Endodermal cell (in vitro differentiated cells): Measurements from ENCODE around the gene CFAP61. TPM values are rescaled to one million over a fixed set of nuclear protein-coding genes. Genes with fewer than 3 reads are reported as not detected.
A peak's percentile ranks its signal among the peaks of the same experiment; 100 is the strongest.

Experiments
- DNase-seq: peaks from one replicate; pipeline ENCODE4 v3.0.0-alpha.2; 2017
- H3K27ac ChIP-seq: 2 replicates; pipeline ENCODE4 v1.5.1; 2013; ENCODE audit warnings: mild to moderate bottlenecking, low read depth, low read length, moderate library complexity
- H3K27me3 ChIP-seq: 2 replicates; pipeline ENCODE4 v1.6.1; 2013; ENCODE audit warnings: mild to moderate bottlenecking, low read length, moderate library complexity; ENCODE audit not compliant: insufficient read depth, control insufficient read depth, poor library complexity, severe bottlenecking
- H3K36me3 ChIP-seq: 2 replicates; pipeline ENCODE4 v1.7.0; 2013; ENCODE audit warnings: mild to moderate bottlenecking, low read length, moderate library complexity; ENCODE audit not compliant: control insufficient read depth, insufficient read depth
- H3K4me1 ChIP-seq: one replicate; pipeline ENCODE4 v1.7.0; 2013; ENCODE audit warnings: low read length; ENCODE audit not compliant: control insufficient read depth, insufficient read depth
- H3K4me3 ChIP-seq: 2 replicates; pipeline ENCODE4 v1.5.1; 2013; ENCODE audit warnings: mild to moderate bottlenecking, low read length, moderate library complexity
- H3K9ac ChIP-seq: 2 replicates; pipeline ENCODE4 v1.6.1; 2013; ENCODE audit warnings: mild to moderate bottlenecking, low read length, moderate library complexity; ENCODE audit not compliant: poor library complexity, severe bottlenecking; ENCODE audit errors: extremely low read depth
- H3K9me3 ChIP-seq: 2 replicates; pipeline ENCODE4 v1.6.1; 2013; ENCODE audit warnings: mild to moderate bottlenecking, low read length, moderate library complexity; ENCODE audit not compliant: control insufficient read depth
- H3K27ac Mint-ChIP-seq: 2 replicates; pipeline ENCODE4 v1.8.0; 2020; ENCODE audit warnings: mixed read lengths
- H3K27me3 Mint-ChIP-seq: 2 replicates; pipeline ENCODE4 v1.8.0; 2021; ENCODE audit warnings: mild to moderate bottlenecking, mixed read lengths; ENCODE audit not compliant: insufficient read depth
- H3K36me3 Mint-ChIP-seq: 2 replicates; pipeline ENCODE4 v1.8.0; 2020; ENCODE audit warnings: low read depth, mixed read lengths
- H3K4me1 Mint-ChIP-seq: 2 replicates; pipeline ENCODE4 v1.8.0; 2020; ENCODE audit warnings: mixed read lengths
- H3K4me3 Mint-ChIP-seq: 2 replicates; pipeline ENCODE4 v1.8.0; 2020; ENCODE audit warnings: mild to moderate bottlenecking, moderate library complexity, mixed read lengths
- H3K9me3 Mint-ChIP-seq: 2 replicates; pipeline ENCODE4 v1.8.0; 2020; ENCODE audit warnings: mild to moderate bottlenecking, mixed read lengths
- WGBS, 2 experiments: methylation state at CpG; one replicate each; pipeline versions ENCODE4 v1.1.5 to v1.1.7; 2013; ENCODE audit warnings: missing lambda C conversion rate in 2 of 2, mixed read lengths in 1 of 2; ENCODE audit not compliant: insufficient coverage in 1 of 2, insufficient read length in 1 of 2; 5-methylcytosine and 5-hydroxymethylcytosine counted together
- total RNA-seq, 2 donors: library from RNA; stranded (reverse); fragmentation: NEBNext Ultra II Directional in 1 of 2; extraction: Animal tissue kit (Norgen Biotek cat#: 25700) in 1 of 2; gene quantifications; 2 replicates in 1 of 2; 3 replicates in 1 of 2; pipeline ENCODE4 v1.2.1, GENCODE V29; 2021
- TF ChIP-seq, protein P1 (sequence below): fragments of 200-600 bp; sonication (generic); conservative IDR thresholded peaks from 2 replicates; pipeline ENCODE4 v1.5.0; 2021; ENCODE audit warnings: antibody characterized with exemption, mild to moderate bottlenecking

CFAP61 gene
- total RNA-seq, 2 donors from 2014 or later: 0.64 to 0.73 TPM

DNA sequence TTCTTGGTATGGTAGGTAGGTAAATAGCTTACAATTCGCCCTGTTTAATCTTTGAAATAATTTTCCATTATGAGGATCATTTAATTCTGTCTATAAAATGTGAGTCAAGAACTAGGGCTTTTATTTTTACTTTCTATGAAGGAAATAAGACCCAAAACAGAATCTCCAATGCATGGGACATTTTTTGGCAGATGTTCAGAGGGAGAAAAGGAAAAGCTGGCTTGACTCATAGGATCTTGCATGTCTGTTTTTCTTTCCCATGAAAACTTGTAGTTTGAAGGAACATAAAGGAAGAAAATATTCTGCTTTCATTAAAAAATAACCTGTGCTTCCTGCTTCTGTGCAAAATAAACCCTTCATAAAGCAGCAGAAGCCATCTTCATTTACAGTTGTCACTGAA lies 172.5 kb downstream of the CFAP61 start:
- no peak overlapping the region for H3K27ac Mint-ChIP-seq
- DNase-seq: no peak
- H3K27me3 Mint-ChIP-seq: no peaks in the 10 kb centered on the region
- Histone ChIP-seq H3K27me3 (no peaks in the 10 kb centered on the region), H3K9ac (no peak overlapping the region), H3K9me3 (peaks cover 25% of the 10 kb centered on the region), H3K36me3 (no peaks in the 10 kb centered on the region), H3K27ac (peak overlapping the region; percentile 47), H3K4me3 (no peak overlapping the region), H3K4me1 (peaks cover 4% of the 10 kb centered on the region)
- H3K4me1 Mint-ChIP-seq: peaks cover 13% of the 10 kb centered on the region
- H3K36me3 Mint-ChIP-seq: no peaks in the 10 kb centered on the region
- no peak overlapping the region for H3K4me3 Mint-ChIP-seq
- no CpG with 5 or more reads among the region's 1 CpG for WGBS, 2 experiments
- peaks cover 20% of the 10 kb centered on the region for H3K9me3 Mint-ChIP-seq
- TF ChIP-seq, protein P1, sequence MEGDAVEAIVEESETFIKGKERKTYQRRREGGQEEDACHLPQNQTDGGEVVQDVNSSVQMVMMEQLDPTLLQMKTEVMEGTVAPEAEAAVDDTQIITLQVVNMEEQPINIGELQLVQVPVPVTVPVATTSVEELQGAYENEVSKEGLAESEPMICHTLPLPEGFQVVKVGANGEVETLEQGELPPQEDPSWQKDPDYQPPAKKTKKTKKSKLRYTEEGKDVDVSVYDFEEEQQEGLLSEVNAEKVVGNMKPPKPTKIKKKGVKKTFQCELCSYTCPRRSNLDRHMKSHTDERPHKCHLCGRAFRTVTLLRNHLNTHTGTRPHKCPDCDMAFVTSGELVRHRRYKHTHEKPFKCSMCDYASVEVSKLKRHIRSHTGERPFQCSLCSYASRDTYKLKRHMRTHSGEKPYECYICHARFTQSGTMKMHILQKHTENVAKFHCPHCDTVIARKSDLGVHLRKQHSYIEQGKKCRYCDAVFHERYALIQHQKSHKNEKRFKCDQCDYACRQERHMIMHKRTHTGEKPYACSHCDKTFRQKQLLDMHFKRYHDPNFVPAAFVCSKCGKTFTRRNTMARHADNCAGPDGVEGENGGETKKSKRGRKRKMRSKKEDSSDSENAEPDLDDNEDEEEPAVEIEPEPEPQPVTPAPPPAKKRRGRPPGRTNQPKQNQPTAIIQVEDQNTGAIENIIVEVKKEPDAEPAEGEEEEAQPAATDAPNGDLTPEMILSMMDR: no peak

DNA sequence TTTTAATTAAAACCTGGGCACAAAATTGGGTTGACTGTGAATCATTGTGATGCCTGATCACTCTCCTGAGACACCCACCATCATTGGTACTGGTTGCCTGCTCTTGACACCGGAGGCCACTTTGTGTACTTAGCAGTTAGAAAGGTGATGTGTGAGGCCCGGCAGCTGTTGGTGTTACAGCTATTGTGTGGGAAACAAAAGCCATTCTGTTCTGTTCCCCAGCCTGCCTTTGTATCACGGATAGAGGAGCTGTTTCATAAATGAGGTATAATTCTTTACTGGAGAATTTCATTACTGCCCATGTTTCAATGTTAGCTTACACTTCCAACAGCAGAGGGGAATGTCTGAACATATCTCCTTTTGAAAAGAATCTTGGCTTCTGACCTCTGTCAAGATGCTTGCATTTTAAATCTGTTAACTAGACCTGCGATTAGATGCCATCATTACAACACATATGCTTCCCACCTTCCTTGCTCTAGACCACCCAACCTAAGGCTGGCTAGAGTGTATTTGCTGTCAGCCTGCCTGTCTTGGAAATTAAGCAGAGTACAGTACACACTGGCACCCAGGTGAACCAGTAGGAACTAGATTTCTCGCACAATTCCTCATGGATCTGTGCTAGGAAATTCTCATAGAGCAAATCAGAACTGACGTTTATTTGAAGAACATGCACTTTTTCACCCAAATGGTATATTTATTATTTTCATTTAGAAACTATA lies 173.2 kb downstream of the CFAP61 start:
- H3K27ac ChIP-seq: peak overlapping the region; percentile 73
- WGBS, 2 experiments: 63 to 66% methylated on average over 4 to 6 of the region's 6 CpGs
- peak overlapping the region; percentile 42 for H3K27ac Mint-ChIP-seq
- H3K4me1 ChIP-seq: peaks cover 4% of the 10 kb centered on the region
- H3K36me3 ChIP-seq: no peaks in the 10 kb centered on the region
- no peak overlapping the region for H3K4me3 Mint-ChIP-seq
- peaks cover 25% of the 10 kb centered on the region for H3K9me3 ChIP-seq
- no peaks in the 10 kb centered on the region for H3K36me3 Mint-ChIP-seq
- H3K9ac ChIP-seq: no peak overlapping the region
- no peaks in the 10 kb centered on the region for H3K27me3 Mint-ChIP-seq
- no peak overlapping the region for H3K4me3 ChIP-seq
- no peaks in the 10 kb centered on the region for H3K27me3 ChIP-seq
- DNase-seq: peak; percentile 57
- peaks cover 13% of the 10 kb centered on the region for H3K4me1 Mint-ChIP-seq
- H3K9me3 Mint-ChIP-seq: peaks cover 20% of the 10 kb centered on the region
- TF ChIP-seq, protein P1: no peak

DNA sequence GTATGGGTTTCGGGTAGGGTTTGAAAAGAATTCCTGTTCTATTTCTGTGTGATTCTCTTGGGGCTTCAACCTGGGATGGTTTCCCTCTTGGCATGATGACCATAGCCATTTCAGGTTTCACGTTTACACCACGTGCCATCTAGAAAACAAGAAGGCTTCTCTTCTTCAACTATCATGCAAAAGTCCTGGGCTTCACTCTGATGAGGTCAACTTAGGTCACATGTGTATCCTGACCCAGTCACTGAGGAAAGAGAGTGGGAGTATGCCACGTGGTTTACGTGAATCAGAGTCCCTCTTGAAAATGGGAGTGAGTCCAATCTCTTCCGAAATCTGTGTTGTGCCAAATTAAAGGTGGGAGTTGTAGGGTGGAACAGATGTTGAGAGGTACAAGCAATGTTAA lies 174.2 kb downstream of the CFAP61 start:
- 90 to 93% methylated on average over 5 to 6 of the region's 6 CpGs for WGBS, 2 experiments
- H3K27me3 ChIP-seq: no peaks in the 10 kb centered on the region
- H3K9me3 Mint-ChIP-seq: peaks cover 20% of the 10 kb centered on the region
- H3K4me1 ChIP-seq: peaks cover 4% of the 10 kb centered on the region
- H3K36me3 ChIP-seq: no peaks in the 10 kb centered on the region
- no peak overlapping the region for H3K9ac ChIP-seq
- peaks cover 13% of the 10 kb centered on the region for H3K4me1 Mint-ChIP-seq
- TF ChIP-seq, protein P1: no peak
- H3K27me3 Mint-ChIP-seq: no peaks in the 10 kb centered on the region
- H3K9me3 ChIP-seq: peaks cover 25% of the 10 kb centered on the region
- no peak for DNase-seq
- peak overlapping the region; percentile 26 for H3K4me3 ChIP-seq
- no peak overlapping the region for H3K27ac ChIP-seq
- no peak overlapping the region for H3K27ac Mint-ChIP-seq
- H3K4me3 Mint-ChIP-seq: no peak overlapping the region
- H3K36me3 Mint-ChIP-seq: no peaks in the 10 kb centered on the region
